NCI-H1092 (cell line): Measurements from ENCODE around the gene MRPL34.

Experiments used
- DNase-seq: peaks from one replicate; lab custom pipeline; 2025; lab: John Stamatoyannopoulos, UW

The MRPL34 gene

GRCh38 chr19:17328517-17329365 lies 23.1 kb downstream of the MRPL34 start:
- no peak for DNase-seq

- no peak for DNase-seq
Measured at GRCh38 chr19:17329366-17330261, 23.9 kb downstream of the MRPL34 start.

GRCh38 chr19:17330262-17331044 lies 24.8 kb downstream of the MRPL34 start:
- DNase-seq = no peak

- DNase-seq = no peak
Measured at GRCh38 chr19:17331045-17331558, 25.4 kb downstream of the MRPL34 start.

GRCh38 chr19:17332360-17332676 lies 26.6 kb downstream of the MRPL34 start:
- DNase-seq = no peak

- DNase-seq = no peak
Measured at GRCh38 chr19:17332677-17333581, 27.3 kb downstream of the MRPL34 start.

GRCh38 chr19:17333611-17334413 lies 28.1 kb downstream of the MRPL34 start:
- no peak for DNase-seq

GRCh38 chr19:17334414-17335409 lies 29.0 kb downstream of the MRPL34 start, which contains the start of gene ANO8:
TSS of gene ANO8 (minus strand) at chr19:17334855. CDS start at chr19:17334670, 185 bp downstream.
- peak; percentile 95 for DNase-seq

GRCh38 chr19:17335575-17335974 lies 29.9 kb downstream of the MRPL34 start:
- no peak for DNase-seq

- peak; percentile 98 for DNase-seq
Measured at GRCh38 chr19:17336872-17337674, 31.4 kb downstream of the MRPL34 start, which contains the start of gene GTPBP3. TSS of gene GTPBP3 (plus strand) at chr19:17337553. CDS start at chr19:17337612, 59 bp downstream.

GRCh38 chr19:17337675-17338432 lies 32.2 kb downstream of the MRPL34 start:
- no peak for DNase-seq

- no peak for DNase-seq
Measured at GRCh38 chr19:17338433-17339078, 32.9 kb downstream of the MRPL34 start.

GRCh38 chr19:17339088-17339741 lies 33.5 kb downstream of the MRPL34 start:
- DNase-seq = no peak

GRCh38 chr19:17340302-17340870 lies 34.7 kb downstream of the MRPL34 start:
- DNase-seq = no peak

GRCh38 chr19:17340871-17341357 lies 35.2 kb downstream of the MRPL34 start:
- DNase-seq = no peak
